Measurements from ENCODE around the gene YIPF6.

DNA sequence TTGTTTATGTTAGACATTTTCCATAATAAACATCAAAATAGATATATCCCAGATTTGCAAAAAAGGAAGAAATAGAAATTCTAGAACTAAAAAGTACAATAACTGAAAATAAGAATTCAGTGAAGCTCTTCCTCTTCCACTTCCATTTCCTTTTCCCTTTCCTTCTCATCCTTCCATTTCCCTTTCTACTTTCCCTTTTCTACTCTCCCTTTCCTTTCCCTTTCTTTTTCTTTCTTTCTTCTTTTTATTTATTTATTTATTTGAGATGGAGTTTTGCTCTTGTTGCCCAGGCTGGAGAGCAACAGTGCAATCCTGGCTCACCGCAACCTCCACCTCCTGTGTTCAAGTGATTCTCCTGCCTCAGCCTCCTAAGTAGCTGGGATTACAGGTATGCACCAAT lies 35.0 kb upstream of the YIPF6 start:
- TF ChIP-seq, protein P1, sequence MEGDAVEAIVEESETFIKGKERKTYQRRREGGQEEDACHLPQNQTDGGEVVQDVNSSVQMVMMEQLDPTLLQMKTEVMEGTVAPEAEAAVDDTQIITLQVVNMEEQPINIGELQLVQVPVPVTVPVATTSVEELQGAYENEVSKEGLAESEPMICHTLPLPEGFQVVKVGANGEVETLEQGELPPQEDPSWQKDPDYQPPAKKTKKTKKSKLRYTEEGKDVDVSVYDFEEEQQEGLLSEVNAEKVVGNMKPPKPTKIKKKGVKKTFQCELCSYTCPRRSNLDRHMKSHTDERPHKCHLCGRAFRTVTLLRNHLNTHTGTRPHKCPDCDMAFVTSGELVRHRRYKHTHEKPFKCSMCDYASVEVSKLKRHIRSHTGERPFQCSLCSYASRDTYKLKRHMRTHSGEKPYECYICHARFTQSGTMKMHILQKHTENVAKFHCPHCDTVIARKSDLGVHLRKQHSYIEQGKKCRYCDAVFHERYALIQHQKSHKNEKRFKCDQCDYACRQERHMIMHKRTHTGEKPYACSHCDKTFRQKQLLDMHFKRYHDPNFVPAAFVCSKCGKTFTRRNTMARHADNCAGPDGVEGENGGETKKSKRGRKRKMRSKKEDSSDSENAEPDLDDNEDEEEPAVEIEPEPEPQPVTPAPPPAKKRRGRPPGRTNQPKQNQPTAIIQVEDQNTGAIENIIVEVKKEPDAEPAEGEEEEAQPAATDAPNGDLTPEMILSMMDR (IDR thresholded peaks at IDR 0.05): no peak
- no peak for TF ChIP-seq POLR2A (IDR thresholded peaks at IDR 0.05)
- no peak for TF ChIP-seq EP300 (IDR thresholded peaks at IDR 0.05)
